DND-41 (cell line): ENCODE data around the gene RBMS3.

ENCODE experiments used
- ATAC-seq: fragments of 200-7000 bp; cut with Tn5 transposase; 3 replicates; pipeline ENCODE4 v1.9.1; 2021; ENCODE audit warnings: low read depth; ENCODE audit not compliant: insufficient read depth
- DNase-seq: peaks from one replicate; pipeline ENCODE4 v3.0.0-alpha.2; 2020
- H2AFZ ChIP-seq: 2 replicates; pipeline ENCODE4 v1.6.0; 2012; ENCODE audit warnings: low read depth, low read length
- H3K27ac ChIP-seq: 2 replicates; pipeline ENCODE4 v1.5.1; 2012; ENCODE audit warnings: low read length, inconsistent platforms
- H3K27me3 ChIP-seq: fragments of 200-600 bp; sonication (generic); 2 replicates; pipeline ENCODE4 v1.6.0; 2012; ENCODE audit warnings: low read length, mild to moderate bottlenecking, inconsistent platforms; ENCODE audit not compliant: insufficient read depth, poor library complexity
- H3K36me3 ChIP-seq: 2 replicates; pipeline ENCODE4 v1.5.1; 2012; ENCODE audit warnings: low read length, inconsistent platforms; ENCODE audit not compliant: insufficient read depth
- H3K4me1 ChIP-seq: 2 replicates; pipeline ENCODE4 v1.5.1; 2012; ENCODE audit warnings: mild to moderate bottlenecking, low read length; ENCODE audit not compliant: insufficient read depth
- H3K4me2 ChIP-seq: 2 replicates; pipeline ENCODE4 v1.6.0; 2012; ENCODE audit warnings: mild to moderate bottlenecking, moderate library complexity, low read length, inconsistent platforms; ENCODE audit not compliant: insufficient read depth
- H3K4me3 ChIP-seq, 2 experiments: fragments of 200-600 bp in 1 of 2; shearing (Covaris generic) in 1 of 2; 2 replicates each; pipeline ENCODE4 v1.5.1; 2012 to 2016; ENCODE audit warnings: inconsistent platforms in 2 of 2, low read length in 2 of 2, mild to moderate bottlenecking in 2 of 2, low read depth in 1 of 2, moderate library complexity in 1 of 2
- H3K79me2 ChIP-seq: 2 replicates; pipeline ENCODE4 v1.6.0; 2012; ENCODE audit warnings: low read length, inconsistent platforms; ENCODE audit not compliant: insufficient read depth
- H3K9ac ChIP-seq: 2 replicates; pipeline ENCODE4 v1.6.0; 2012; ENCODE audit warnings: low read depth, mild to moderate bottlenecking, inconsistent platforms, low read length, moderate library complexity
- H3K9me3 ChIP-seq: 2 replicates; pipeline ENCODE4 v1.5.1; 2012; ENCODE audit warnings: low read length, moderate library complexity, mild to moderate bottlenecking, inconsistent platforms; ENCODE audit not compliant: insufficient read depth, severe bottlenecking
- H4K20me1 ChIP-seq: 2 replicates; pipeline ENCODE4 v1.6.0; 2012; ENCODE audit warnings: low read length; ENCODE audit not compliant: insufficient read depth
- CTCF ChIP-seq: IDR thresholded peaks from 2 replicates; pipeline ENCODE4 v1.5.1; 2012; ENCODE audit warnings: borderline replicate concordance, low read length, moderate library complexity, mild to moderate bottlenecking; ENCODE audit not compliant: poor library complexity, severe bottlenecking; ENCODE audit errors: extremely low read depth
- EZH2 ChIP-seq: IDR thresholded peaks from 3 replicates; pipeline ENCODE4 v1.6.1; 2012; ENCODE audit warnings: borderline replicate concordance, low read depth, mild to moderate bottlenecking, moderate library complexity, low read length, inconsistent platforms; ENCODE audit not compliant: severe bottlenecking

Gene RBMS3

GRCh38 chr3:29590461-29590860 is 309.6 kb downstream of the RBMS3 start:
- TF ChIP-seq CTCF (no peak), EZH2 (no peak)
- no peak overlapping the region for H2AFZ ChIP-seq
- ATAC-seq: no peak
- DNase-seq: no peak
- H3K9ac ChIP-seq: no peak overlapping the region
- H4K20me1 ChIP-seq: no peaks in the 10 kb centered on the region
- no peaks in the 10 kb centered on the region for H3K79me2 ChIP-seq
- H3K27ac ChIP-seq: no peak overlapping the region
- no peaks in the 10 kb centered on the region for H3K9me3 ChIP-seq
- no peak overlapping the region for H3K4me2 ChIP-seq
- H3K4me1 ChIP-seq: no peaks in the 10 kb centered on the region
- no peaks in the 10 kb centered on the region for H3K36me3 ChIP-seq
- no peaks in the 10 kb centered on the region for H3K27me3 ChIP-seq
- no peak overlapping the region for H3K4me3 ChIP-seq

GRCh38 chr3:29591579-29591978 is 310.7 kb downstream of the RBMS3 start:
- Histone ChIP-seq H3K79me2 (no peaks in the 10 kb centered on the region), H3K4me1 (no peaks in the 10 kb centered on the region), H3K4me3 (no peak overlapping the region), H2AFZ (no peak overlapping the region), H3K36me3 (no peaks in the 10 kb centered on the region), H3K9me3 (no peaks in the 10 kb centered on the region), H3K27ac (no peak overlapping the region), H3K4me2 (no peak overlapping the region), H3K9ac (no peak overlapping the region), H3K27me3 (no peaks in the 10 kb centered on the region), H4K20me1 (no peaks in the 10 kb centered on the region)
- TF ChIP-seq CTCF (no peak), EZH2 (no peak)
- DNase-seq (no peak), ATAC-seq (no peak)

GRCh38 chr3:29593802-29594201 is 312.9 kb downstream of the RBMS3 start:
- Histone ChIP-seq H4K20me1 (no peaks in the 10 kb centered on the region), H3K79me2 (no peaks in the 10 kb centered on the region), H3K36me3 (no peaks in the 10 kb centered on the region), H3K27me3 (no peaks in the 10 kb centered on the region), H3K9me3 (no peaks in the 10 kb centered on the region), H3K4me1 (no peaks in the 10 kb centered on the region), H3K9ac (no peak overlapping the region), H3K27ac (no peak overlapping the region), H3K4me3 (no peak overlapping the region), H3K4me2 (no peak overlapping the region), H2AFZ (no peak overlapping the region)
- TF ChIP-seq CTCF (no peak), EZH2 (no peak)
- ATAC-seq (no peak), DNase-seq (no peak)

- no peak for TF ChIP-seq EZH2
- TF ChIP-seq CTCF: no peak
- DNase-seq (no peak), ATAC-seq (no peak)
- Histone ChIP-seq H3K4me1 (no peaks in the 10 kb centered on the region), H4K20me1 (no peaks in the 10 kb centered on the region), H2AFZ (no peak overlapping the region), H3K36me3 (no peaks in the 10 kb centered on the region), H3K4me3 (no peak overlapping the region), H3K9me3 (no peaks in the 10 kb centered on the region), H3K27me3 (no peaks in the 10 kb centered on the region), H3K27ac (no peak overlapping the region), H3K9ac (no peak overlapping the region), H3K79me2 (no peaks in the 10 kb centered on the region), H3K4me2 (no peak overlapping the region)
Measured at GRCh38 chr3:29594261-29594660, 313.4 kb downstream of the RBMS3 start.
